Embryonic facial prominence (tissue), 1 donor: Measurements from ENCODE around the gene CACNA2D3.

ENCODE experiments used
- DNase-seq: peaks from one replicate; pipeline ENCODE4 v3.0.0-alpha.2; 2016; ENCODE audit errors: extremely low spot score

The CACNA2D3 gene

GRCh38 chr3:54915181-54915580 lies 792.8 kb downstream of the CACNA2D3 start:
- DNase-seq: no peak

- no peak for DNase-seq
These were observed 793.6 kb downstream of the CACNA2D3 start for GRCh38 chr3:54915976-54916375.

GRCh38 chr3:54916732-54917131 lies 794.4 kb downstream of the CACNA2D3 start:
- no peak for DNase-seq

DNA sequence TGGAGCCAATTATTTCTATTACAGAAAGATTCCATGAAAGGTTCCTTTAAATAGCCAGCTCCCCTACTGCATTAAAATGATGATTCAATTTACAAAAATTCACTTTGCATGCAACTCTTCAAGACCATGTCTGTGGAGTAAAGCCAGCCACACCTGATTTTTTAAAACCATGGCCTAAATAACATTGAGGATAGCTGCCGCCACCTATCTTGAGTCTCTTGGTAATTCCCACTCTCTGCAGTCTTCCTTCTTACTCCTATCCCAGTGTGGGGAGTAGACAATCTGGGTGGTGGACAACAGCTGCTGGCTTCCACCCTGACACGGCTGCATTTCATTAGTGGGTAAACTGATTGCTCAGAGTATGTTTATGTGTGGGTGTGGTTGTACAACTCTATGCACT lies 794.8 kb downstream of the CACNA2D3 start:
- DNase-seq: peak; percentile 54

DNA sequence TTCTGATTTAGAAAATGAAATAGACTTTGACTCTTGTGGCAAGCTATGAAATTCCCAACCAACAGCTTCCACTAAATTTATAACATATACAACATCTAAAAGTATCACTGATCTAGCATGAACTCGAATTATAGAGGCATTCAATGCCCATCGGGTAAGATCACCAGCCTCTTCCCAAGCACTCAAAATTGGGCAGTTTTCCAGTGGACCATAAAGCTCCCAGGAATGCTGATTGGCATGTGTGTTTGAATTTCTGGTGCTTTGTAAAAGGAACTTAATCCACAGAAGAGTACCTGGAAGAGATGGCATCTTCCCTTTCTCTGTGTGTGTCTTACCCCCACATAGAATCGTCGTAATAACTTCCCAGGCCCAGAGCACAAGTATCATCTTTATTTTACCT lies 795.5 kb downstream of the CACNA2D3 start:
- DNase-seq: no peak

DNA sequence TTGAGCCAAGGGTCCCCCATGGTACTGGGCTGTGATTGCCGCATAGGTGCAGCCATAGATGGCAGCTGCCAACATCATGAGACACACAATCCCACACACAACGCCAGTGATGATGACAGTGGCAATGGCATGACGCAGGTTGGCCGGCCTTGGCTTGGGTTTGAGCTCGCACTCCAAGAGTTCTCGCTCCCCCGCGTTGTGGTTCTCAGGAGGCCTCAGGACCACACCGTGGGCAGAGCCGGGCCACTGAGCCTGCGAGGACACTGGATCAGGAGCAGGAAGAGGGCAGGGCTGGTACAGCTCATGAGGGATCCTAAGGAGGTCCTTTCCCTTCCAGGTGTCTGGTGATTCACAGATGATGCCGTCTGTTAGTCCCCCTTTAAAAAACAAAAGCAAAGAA lies 796.2 kb downstream of the CACNA2D3 start:
- no peak for DNase-seq

GRCh38 chr3:54928046-54928770 lies 805.9 kb downstream of the CACNA2D3 start, which contains the start of gene LRTM1:
TSS of gene LRTM1 (minus strand) at chr3:54928059. CDS start at chr3:54927911, 148 bp downstream.
- no peak for DNase-seq

GRCh38 chr3:54931182-54931581 lies 808.8 kb downstream of the CACNA2D3 start:
- DNase-seq: no peak

DNA sequence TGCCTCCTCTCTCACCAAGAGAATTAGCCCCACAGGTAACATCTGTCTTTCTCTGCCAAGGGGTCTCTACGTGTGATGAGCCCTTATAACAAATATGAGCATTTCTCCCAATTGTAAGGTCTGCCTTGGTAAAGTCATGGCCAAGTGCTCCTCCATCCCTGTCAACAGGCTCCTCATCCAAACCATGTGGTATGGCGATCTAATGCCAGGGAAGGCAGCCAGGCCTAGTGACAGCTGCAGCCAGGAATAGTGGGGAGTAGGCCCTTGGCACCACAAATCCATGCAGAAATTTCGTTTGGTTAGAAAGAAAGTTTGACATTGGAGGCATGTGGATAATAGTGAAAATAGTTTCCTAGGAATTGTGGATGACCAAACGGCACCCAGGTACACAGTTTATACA lies 810.3 kb downstream of the CACNA2D3 start:
- DNase-seq: no peak

GRCh38 chr3:54935869-54936268 lies 813.5 kb downstream of the CACNA2D3 start:
- no peak for DNase-seq

GRCh38 chr3:54936561-54936960 lies 814.2 kb downstream of the CACNA2D3 start:
- no peak for DNase-seq

GRCh38 chr3:54939557-54940300 lies 817.4 kb downstream of the CACNA2D3 start:
- DNase-seq: no peak

- peak; percentile 51 for DNase-seq
These were observed 818.6 kb downstream of the CACNA2D3 start for GRCh38 chr3:54940971-54941370.

DNA sequence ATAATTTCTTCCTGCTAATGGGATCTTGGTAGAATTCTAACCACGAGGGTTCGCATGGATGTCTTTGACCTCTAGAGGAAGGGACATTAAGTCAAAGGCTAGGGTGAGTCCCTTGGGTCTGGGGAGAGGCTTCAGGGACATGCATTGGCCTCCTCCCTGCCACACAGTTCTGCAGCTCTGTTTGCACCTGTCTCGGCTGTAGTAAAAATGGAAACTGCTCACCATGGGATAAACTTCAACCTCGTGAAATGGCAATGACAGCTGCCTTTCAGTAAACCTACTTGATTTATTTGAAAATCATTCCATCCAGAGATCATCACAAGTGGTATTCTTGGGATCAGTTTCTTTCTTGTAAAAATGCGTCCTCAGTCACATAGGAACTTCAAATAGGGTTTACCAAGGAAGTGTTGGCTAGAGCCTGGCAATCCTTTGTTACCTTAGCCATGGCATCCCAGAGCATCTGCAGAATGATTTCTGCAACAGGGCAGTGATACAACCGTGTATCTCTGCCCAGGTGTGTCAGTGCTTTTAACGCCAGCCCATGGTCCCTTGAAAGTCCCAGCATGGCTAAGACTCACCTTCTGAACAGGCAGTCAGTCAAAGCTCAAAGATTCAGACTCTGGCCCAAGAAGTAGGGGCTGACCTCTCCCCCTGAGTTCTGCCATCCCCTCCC lies 819.5 kb downstream of the CACNA2D3 start:
- DNase-seq: no peak

DNA sequence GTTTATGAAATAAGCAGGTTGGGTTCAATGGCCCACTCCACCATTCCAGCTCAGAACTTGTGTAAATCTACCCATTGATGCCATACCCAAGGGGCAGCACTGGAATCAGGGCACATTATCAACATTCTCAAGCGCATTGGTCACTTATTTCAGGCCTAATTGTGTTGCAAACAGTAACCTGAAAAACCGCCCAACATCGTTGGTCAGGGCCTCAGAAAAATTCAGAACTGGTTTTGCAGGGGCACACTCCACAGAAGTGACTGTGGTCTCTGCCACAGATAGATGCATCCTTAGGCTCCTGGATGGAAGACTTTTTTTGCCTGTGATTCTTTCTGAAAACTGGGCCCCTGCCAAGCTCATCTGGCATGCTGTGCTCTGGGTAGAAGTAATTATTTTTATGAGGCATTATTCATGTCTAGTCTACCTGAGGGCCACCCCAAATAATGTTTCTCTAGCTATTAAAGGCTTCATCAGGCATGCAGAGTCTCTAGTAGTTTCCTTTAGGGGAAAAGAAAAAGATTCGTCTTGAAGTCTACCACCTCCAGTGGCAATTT lies 827.2 kb downstream of the CACNA2D3 start:
- DNase-seq: no peak

DNA sequence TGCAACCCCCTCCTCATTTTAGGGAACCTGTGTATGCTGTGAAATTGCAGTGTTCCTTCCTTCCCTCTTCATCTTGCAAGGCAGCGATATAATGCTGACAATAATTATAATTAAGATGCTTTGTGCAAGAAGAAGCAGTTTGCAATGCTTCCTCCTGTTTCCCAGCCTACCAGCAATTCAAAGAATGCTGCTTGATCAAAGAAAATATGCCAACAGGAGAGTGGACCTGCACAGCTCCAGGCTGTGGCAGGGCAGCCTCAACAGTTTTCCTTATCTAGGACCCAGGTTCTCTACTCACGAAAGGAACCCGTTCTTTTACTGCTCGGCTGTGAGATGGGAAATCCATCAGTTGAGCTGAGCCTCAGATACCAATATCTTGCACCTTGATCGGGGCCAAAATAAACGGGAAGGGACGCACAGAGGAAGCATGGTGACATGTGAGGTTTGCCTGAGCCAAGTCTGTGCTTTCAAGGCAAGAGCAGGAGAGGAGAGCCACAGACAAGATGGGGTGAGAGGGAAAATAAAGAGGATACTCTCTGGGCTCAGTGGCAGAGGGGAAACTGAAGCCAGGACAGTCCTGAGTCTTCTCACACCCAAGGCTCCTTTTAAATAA lies 828.1 kb downstream of the CACNA2D3 start:
- DNase-seq: no peak

- DNase-seq: no peak
These were observed 829.1 kb downstream of the CACNA2D3 start for GRCh38 chr3:54951405-54951804.

DNA sequence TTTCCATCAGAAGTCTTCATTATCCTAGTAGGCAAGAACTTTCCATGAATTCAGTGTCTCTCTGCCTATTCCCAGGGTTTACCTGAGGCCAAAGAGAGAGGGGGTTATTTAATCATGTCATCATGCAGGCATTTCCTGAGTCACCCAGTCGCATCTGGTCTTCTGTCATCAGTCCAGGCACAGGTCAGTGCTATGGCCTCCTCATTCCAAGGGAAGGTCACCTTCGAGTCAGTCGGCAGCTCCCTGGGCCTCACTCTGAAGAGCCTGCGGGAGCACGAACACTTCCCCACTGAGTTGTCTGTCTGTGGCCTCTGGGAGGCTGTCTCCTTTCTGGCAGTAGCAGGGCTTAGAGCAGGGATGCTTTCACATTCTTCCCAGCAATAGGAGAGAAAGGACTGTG lies 831.7 kb downstream of the CACNA2D3 start:
- DNase-seq: no peak

- no peak for DNase-seq
These were observed 832.2 kb downstream of the CACNA2D3 start for GRCh38 chr3:54954521-54954920.

GRCh38 chr3:54955496-54955895 lies 833.1 kb downstream of the CACNA2D3 start:
- no peak for DNase-seq

- no peak for DNase-seq
These were observed 833.6 kb downstream of the CACNA2D3 start for GRCh38 chr3:54955941-54956340.

DNA sequence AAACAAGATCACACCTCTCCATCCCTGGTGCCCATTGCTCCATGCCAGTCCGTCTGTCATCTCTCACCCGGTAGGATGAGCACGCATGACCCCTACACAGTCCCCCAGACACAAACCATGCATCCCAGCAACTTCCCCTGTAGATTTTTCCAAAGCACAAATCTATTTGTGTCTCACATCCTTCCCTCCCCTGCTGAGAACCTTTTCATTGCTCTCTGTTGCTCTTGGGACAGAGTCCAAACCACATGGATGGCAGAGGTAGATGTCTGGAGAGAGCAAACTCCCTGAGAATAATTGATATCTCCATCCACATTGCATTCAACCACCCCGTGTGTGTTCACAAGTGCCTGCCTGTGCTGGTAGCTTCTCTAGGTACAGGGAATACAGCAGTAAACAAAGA lies 835.4 kb downstream of the CACNA2D3 start:
- no peak for DNase-seq
